HG03354 (cell line): ENCODE data around the gene ZCCHC2.

ENCODE experiments used
- ATAC-seq: cut with Tn5 transposase; IDR thresholded peaks from one replicate; pipeline ENCODE4 v1.9.1; 2021; ENCODE audit warnings: mild to moderate bottlenecking; ENCODE audit not compliant: unreplicated experiment, poor library complexity, severe bottlenecking

Gene ZCCHC2

DNA sequence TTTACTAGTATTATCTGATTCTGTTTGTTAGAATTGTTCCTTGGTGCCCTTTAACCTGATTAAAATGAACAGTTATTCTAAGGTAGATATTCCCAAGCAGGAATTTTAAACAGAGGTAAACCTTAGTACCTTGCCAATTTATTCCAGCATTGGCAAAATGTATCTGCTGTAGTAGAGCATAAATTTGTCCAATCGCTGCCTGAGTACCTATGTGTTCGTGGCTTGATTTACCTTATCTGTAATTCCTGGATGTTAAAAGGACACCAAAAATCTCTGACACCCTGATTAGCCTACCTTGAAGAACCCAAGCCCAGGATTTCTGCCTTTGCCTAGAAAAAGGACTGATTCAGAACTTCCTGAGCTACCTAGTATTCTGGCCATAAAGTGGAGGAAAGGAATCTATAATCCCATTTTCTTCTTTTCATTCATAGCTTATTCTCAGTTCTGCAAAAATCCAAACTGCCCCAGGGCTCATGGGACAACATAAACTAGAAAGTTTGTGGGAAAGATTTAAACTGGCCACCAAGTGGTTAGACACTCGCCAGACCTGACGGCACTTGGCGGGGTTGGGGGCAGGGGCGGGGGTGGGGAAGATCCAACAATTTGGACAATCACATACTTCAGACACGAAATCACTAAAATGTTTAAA is 16.2 kb upstream of the ZCCHC2 start:
- peak; percentile 19 for ATAC-seq

- no peak for ATAC-seq
Measured at GRCh38 chr18:62509779-62510178, 13.0 kb upstream of the ZCCHC2 start.

DNA sequence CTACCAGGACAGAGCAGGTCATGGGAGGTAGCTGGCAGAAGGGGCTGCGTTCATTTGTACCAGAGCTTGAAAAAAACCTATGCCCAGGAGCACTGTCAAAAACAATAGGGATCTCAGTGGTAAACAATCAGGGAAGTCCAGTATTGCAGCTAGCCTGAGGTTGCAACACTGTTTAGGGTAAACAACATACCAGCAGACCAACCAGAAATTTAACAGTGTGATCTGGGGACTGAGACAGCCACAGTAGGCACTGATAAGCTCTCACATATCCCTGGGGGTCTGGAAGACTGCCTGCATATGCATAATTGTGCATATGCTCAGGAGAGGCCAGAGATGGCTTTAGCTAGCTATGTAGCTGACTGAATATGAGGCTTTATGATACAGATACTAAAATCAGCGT is 12.0 kb upstream of the ZCCHC2 start:
- ATAC-seq, result no peak

DNA sequence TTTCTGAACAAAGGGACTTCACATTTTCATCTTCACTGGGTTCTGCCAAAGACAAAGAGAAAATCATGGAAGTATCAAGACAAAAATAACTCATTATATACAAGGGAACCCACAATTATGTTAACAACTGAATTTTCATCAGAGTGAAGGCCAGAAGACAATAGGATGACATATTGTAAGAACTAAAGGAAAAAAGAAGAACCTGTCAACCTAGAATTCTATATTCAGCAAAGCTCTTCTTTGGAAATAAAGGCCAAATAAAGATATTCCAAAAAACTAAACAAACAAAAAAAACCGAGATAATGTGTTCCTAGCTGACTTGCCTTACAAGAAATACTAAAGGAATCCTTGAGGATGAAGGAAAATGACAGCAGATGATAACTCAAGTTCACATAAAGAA is 10.3 kb upstream of the ZCCHC2 start:
- ATAC-seq, result no peak

- no peak for ATAC-seq
Measured at GRCh38 chr18:62512996-62513395, 9.8 kb upstream of the ZCCHC2 start.

DNA sequence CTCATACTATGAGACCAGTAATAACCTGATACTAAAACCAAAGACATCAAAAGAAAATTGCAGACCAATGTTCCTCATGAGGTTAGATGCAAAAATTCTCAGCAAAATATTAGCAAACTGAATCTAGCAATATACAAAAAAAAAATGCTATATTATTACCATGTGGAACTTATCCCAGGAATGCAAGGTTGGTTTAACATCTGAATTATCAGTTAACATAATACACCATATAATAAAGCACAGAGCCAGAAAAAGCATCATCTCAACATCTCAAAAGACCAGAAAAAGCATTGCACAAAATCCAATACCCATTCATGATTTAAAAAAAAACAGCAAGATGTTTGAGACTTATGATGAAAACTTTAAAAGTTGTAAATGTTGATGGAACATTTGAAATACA is 8.3 kb upstream of the ZCCHC2 start:
- ATAC-seq, result no peak

DNA sequence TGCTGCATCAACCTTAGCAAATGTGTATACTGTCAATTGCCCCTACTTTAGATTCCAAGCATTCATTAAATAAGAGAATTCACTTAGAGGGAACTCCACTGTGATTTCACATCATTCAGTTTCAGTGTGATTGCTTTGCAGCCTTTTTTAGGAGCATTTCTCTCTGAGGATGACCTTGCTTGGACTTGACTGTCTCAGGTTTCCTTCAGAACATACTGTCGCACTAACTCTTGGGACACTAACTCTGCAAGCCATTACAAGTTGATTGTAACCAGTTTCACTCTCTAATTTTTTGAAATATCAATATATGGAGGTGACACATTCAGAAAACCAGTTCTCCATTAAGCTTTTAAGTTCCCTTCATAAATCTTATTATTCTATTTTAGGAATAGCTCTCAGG is 6.6 kb upstream of the ZCCHC2 start:
- no peak for ATAC-seq

DNA sequence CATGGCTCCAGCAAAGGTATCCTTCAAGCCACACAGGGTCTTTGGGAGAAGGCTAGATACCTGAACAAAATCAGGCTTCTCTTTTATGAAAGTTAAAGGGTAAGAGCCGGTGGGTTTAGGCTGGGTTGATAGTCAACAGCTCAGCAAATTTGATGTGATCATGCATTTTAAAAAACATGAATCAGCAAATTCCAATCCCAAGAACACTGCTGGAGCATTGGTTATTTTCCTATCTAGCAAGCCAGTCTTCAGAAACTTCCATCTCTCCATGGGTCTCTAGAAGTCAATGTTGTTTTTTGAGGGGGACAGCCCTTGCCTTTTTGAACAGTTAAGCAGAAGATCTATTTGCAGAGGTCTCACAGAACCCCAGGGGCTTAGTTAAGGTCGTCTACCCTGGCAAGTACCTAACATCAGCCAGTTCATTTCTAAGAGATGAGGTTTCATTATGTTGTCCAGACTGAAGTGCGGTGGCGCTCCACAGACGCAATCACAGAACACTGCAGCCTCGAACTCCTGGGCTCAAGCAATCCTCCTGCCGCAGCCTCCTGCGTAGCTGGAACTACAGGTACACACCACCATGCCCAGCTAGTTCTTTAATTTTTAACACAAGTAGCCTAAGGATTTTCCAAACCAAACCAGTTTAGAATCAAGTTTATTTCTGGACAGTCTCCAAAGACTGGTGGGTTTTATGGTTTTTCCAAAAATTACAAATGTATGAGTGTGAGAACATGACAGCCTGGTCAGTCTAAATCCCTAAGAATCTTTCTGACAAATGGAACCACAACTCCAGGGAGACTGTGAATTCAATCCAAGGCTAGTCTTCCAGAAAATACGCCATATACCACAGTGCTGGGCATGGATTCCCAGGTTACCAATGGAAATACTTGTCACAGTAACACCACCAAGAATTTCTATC is 4.1 kb upstream of the ZCCHC2 start:
- ATAC-seq, result no peak

DNA sequence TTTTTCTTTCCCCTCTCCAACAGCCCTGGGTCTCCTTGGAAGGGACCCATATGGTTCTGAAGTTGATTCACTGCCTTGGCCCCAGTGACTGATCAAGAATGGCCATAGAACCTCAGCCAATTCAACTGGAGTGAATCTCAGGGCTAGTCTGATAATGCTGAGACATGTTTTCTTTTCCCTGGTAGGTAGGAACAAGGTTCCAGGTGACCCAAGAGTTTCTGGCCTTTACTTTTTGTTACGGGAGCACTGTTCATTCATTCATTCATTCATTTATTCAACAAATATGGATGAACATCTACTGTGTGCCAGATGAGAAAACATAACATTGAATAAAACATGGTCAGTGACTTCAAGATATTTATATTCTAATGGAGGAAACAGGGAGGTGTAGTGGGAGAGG is 3.1 kb upstream of the ZCCHC2 start:
- ATAC-seq, result no peak

- ATAC-seq, result no peak
Measured at GRCh38 chr18:62521082-62521481, 1.7 kb upstream of the ZCCHC2 start.

GRCh38 chr18:62521593-62521992 is 1.2 kb upstream of the ZCCHC2 start:
- ATAC-seq, result no peak

GRCh38 chr18:62522178-62522503 is 684 bp upstream of the ZCCHC2 start:
- ATAC-seq, result peak; percentile 8

GRCh38 chr18:62523255-62523588 is 397 bp downstream of the ZCCHC2 start:
- ATAC-seq, result peak; percentile 40

GRCh38 chr18:62523631-62524439 is 1.0 kb downstream of the ZCCHC2 start:
- ATAC-seq, result peak; percentile 13

GRCh38 chr18:62524440-62525200 is 1.8 kb downstream of the ZCCHC2 start:
- ATAC-seq, result peak; percentile 8

DNA sequence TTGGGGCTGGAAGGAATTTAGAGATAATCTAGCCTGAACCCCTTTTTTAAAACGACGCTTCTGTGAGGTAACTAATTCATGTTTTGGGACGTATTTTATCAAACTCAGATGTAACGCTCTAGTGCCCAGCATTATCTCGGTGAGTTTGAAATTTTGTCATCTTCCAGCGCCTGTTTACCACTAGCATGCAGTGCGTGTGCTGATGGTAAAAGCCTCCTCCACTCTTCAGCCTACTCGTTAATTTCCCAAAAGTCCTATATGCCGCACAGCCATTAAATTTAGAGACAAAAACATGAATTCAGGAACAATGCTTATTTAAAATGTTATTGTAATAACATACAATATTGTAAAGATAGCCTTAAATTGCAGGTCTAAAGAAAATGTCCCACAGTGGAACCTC is 2.8 kb downstream of the ZCCHC2 start:
- no peak for ATAC-seq

DNA sequence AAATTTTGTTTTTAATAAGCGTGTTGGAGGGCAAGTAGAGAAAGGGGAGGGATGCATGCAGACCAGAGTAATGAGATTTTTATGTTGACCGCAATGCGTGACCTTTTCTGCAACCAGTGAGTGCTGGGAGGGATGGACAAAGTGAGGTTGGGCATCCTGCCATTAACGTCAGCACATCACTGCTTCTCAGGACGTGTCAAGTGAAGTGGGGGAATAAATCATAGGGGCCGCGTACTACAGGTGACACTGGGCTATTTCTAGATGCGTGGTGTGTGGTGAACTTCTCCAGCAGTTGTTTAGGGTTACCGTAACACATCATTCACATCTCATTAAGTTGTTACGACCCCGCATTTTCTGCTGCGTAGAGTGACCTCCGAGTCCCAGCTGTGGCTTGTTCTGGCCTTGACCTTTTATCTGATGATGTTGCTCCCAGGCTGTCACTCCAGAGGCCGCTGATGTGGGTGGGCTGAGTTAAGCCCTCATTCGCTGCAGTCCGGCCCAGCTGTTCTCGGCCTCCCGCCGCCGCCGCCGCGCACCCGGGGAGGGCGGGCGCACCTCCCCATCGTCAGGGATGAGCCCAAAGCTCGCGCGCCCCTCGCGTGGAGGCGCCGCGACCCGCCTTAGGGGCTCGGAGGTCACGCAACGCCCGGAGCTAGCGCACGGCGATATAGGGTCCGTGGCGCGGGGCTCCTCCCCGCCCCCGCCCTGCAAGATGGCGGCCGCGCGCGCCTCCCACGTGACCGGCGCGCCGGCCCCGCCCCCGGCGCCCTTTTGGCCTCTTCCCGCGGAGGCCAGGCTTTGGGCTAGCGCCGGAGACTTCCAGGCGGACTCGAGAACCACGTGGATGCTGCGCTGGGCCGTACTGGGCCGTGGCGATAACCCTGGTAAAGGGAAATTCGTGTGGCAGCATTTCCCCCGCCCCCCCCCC is 3.5 kb downstream of the ZCCHC2 start:
- ATAC-seq, result peak; percentile 21

- no peak for ATAC-seq
Measured at GRCh38 chr18:62529597-62529996, 6.8 kb downstream of the ZCCHC2 start.

GRCh38 chr18:62531078-62531477 is 8.3 kb downstream of the ZCCHC2 start:
- ATAC-seq, result no peak
